Bronchial epithelial cell (primary cell): ENCODE results near the gene HMGXB3. TPM values are rescaled to one million over a fixed set of nuclear protein-coding genes. Genes with fewer than 3 reads are reported as not detected.
A peak's percentile ranks its signal among the peaks of the same experiment; 100 is the strongest.

ENCODE experiments used
- DNase-seq: peaks from one replicate; pipeline ENCODE4 v3.0.0-alpha.2; 2010; ENCODE audit warnings: low read depth
- FAIRE-seq: peaks from 2 replicates; lab custom pipeline; 2011; peaks lifted over from hg19 to GRCh38; lab: Jason Lieb, UNC
- H3K27me3 ChIP-seq: 2 replicates; pipeline ENCODE4 v1.5.1; 2011; ENCODE audit warnings: low read length; ENCODE audit not compliant: control insufficient read depth, insufficient read depth
- H3K36me3 ChIP-seq: 2 replicates; pipeline ENCODE4 v1.5.1; 2011; ENCODE audit warnings: low read length; ENCODE audit not compliant: control insufficient read depth, insufficient read depth
- H3K4me3 ChIP-seq: 2 replicates; pipeline ENCODE4 v1.5.1; 2011; ENCODE audit warnings: mild to moderate bottlenecking, low read depth, low read length, control low read depth
- CTCF ChIP-seq: IDR thresholded peaks from 2 replicates; pipeline ENCODE4 v1.5.1; 2011; ENCODE audit warnings: mild to moderate bottlenecking, moderate library complexity, low read length, control low read depth, inconsistent platforms; ENCODE audit not compliant: insufficient read depth, severe bottlenecking
- total RNA-seq: library from RNA; depleted of rRNA; stranded (reverse); fragments of >200 nt; gene quantifications from 2 replicates; pipeline ENCODE4 v1.2.1, GENCODE V29; 2014

Gene HMGXB3
- 21.9 and 22.9 TPM in 2 replicates for total RNA-seq

- no peaks in the 10 kb centered on the region for H3K36me3 ChIP-seq
- TF ChIP-seq CTCF = no peak
- FAIRE-seq = no peak
- H3K27me3 ChIP-seq = no peaks in the 10 kb centered on the region
- DNase-seq = peak; percentile 78
- H3K4me3 ChIP-seq = peak within 1 kb of the TSS; percentile 74
These were observed at the start of gene HMGXB3, which contains the start of gene TIGD6 for GRCh38 chr5:150000256-150000989. HMGXB3 (plus strand) TSS chr5:150000739; CDS start chr5:150004853, 4,114 bp downstream. TIGD6 (minus strand) TSS chr5:150000654; CDS start chr5:149996348, 4,306 bp downstream.

GRCh38 chr5:149951138-149951749, 49.3 kb upstream of the HMGXB3 start:
- FAIRE-seq = peak; percentile 13
- TF ChIP-seq CTCF = no peak
- no peaks in the 10 kb centered on the region for H3K36me3 ChIP-seq
- no peaks in the 10 kb centered on the region for H3K27me3 ChIP-seq
- no peak overlapping the region for H3K4me3 ChIP-seq
- no peak for DNase-seq

GRCh38 chr5:149953436-149954121, 47.0 kb upstream of the HMGXB3 start:
- FAIRE-seq (no peak), DNase-seq (no peak)
- Histone ChIP-seq H3K36me3 (no peaks in the 10 kb centered on the region), H3K4me3 (no peak overlapping the region), H3K27me3 (no peaks in the 10 kb centered on the region)
- no peak for TF ChIP-seq CTCF

GRCh38 chr5:149954798-149955197, 45.7 kb upstream of the HMGXB3 start:
- Histone ChIP-seq H3K4me3 (no peak overlapping the region), H3K36me3 (no peaks in the 10 kb centered on the region), H3K27me3 (no peaks in the 10 kb centered on the region)
- DNase-seq (no peak), FAIRE-seq (no peak)
- no peak for TF ChIP-seq CTCF

- no peaks in the 10 kb centered on the region for H3K27me3 ChIP-seq
- DNase-seq (no peak), FAIRE-seq (no peak)
- H3K4me3 ChIP-seq = no peak overlapping the region
- no peaks in the 10 kb centered on the region for H3K36me3 ChIP-seq
- TF ChIP-seq CTCF = no peak
These were observed 43.9 kb upstream of the HMGXB3 start for GRCh38 chr5:149956685-149957084.
